Measurements from ENCODE around the gene KRT5. TPM values are rescaled to one million over a fixed set of nuclear protein-coding genes. Genes with fewer than 3 reads are reported as not detected.
"Not testable (repeated sequence)": the region's sequence is repeated elsewhere in the genome, so short reads cannot be mapped to it uniquely, and the experiment has no call there.

KRT5 gene
- total RNA-seq, 1 experiment from 2014 or later = 0.67 TPM

DNA sequence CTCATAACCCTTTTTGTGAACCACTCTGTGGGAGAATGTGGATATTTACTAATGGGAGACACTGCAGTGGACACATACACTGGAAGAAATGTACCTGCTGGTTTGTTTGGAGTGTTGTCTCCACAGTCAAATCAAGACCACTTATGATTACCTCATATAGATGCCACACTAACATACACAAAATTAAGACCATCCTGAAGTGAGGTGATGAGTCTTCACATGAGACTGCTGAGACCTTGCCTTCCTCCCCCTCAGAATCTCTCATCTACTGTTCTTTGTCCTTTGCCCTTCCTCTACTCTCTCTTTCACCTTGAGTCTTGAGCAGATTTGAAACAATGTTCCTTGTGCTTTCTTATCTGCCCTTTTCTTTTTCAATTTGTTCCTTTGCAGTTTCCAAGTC is 31.5 kb downstream of the KRT5 start:
- CTCF ChIA-PET = no interaction called here
- no peak overlapping the region for H3K27ac ChIP-seq (ENCODE audit: low read depth, low read length, poor library complexity, severe bottlenecking)
- H3K9me3 ChIP-seq (ENCODE audit: low read depth, low read length, poor library complexity, severe bottlenecking) = peaks cover 12% of the 10 kb centered on the region
- POLR2A ChIA-PET (ENCODE audit: low non-redundant PET) = no interaction called here
- H3K27me3 ChIP-seq (replicated peaks; ENCODE audit: insufficient read depth, low read depth, low read length, poor library complexity) = peaks cover 42% of the 10 kb centered on the region
- BruUV-seq (replicated peaks) = no TSS peak
- TF ChIP-seq, protein P1, sequence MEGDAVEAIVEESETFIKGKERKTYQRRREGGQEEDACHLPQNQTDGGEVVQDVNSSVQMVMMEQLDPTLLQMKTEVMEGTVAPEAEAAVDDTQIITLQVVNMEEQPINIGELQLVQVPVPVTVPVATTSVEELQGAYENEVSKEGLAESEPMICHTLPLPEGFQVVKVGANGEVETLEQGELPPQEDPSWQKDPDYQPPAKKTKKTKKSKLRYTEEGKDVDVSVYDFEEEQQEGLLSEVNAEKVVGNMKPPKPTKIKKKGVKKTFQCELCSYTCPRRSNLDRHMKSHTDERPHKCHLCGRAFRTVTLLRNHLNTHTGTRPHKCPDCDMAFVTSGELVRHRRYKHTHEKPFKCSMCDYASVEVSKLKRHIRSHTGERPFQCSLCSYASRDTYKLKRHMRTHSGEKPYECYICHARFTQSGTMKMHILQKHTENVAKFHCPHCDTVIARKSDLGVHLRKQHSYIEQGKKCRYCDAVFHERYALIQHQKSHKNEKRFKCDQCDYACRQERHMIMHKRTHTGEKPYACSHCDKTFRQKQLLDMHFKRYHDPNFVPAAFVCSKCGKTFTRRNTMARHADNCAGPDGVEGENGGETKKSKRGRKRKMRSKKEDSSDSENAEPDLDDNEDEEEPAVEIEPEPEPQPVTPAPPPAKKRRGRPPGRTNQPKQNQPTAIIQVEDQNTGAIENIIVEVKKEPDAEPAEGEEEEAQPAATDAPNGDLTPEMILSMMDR (conservative IDR thresholded peaks at IDR 0.05; ENCODE audit: low read depth, low read length) = no peak
- no peak for TF ChIP-seq EZH2 (IDR thresholded peaks at IDR 0.05; ENCODE audit: borderline replicate concordance, low read depth, low read length, poor library complexity, severe bottlenecking)
- no peak for DNase-seq (ENCODE audit: low spot score)
- no peak overlapping the region for H3K4me3 ChIP-seq (ENCODE audit: low read depth, low read length, poor library complexity, severe bottlenecking)
- no peaks in the 10 kb centered on the region for H3K4me1 ChIP-seq (ENCODE audit: insufficient read depth, low read length, poor library complexity, severe bottlenecking)
- intact Hi-C loops (cut with micrococcal nuclease; ENCODE audit: unreplicated experiment) = no loop called here
- H3K36me3 ChIP-seq (ENCODE audit: insufficient read depth, low read length, poor library complexity, severe bottlenecking) = no peaks in the 10 kb centered on the region

DNA sequence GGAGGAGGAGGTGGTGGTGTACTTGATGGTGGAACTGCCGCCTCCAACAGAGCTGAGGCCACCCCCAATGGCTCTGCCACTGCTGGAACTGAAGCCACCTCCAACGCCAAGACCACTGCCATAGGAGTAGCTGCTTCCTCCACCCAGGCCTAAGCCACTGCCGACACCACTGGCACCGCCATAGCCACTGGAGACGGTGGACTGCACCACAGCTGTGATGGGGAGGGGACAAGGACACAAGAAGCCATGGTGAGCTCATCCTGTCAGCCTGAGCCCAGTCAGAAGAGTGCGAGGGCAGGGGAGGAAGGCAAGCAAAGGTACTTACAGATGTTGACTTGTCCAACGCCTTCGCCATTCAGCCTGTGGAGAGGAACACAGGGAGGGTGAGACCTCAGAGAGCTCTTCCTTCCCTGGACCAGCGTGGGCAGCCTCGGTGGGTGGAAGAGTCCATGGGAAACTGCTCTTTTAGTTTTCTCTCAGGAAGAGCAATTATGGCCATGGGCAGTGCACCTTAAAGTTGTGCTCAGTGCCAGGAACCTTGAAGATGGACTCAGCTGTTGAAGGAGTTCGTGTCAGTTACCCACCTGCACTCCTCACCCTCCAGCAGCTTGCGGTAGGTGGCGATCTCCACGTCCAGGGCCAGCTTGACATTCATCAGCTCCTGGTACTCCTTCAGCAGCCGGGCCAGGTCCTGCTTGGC is 32.3 kb downstream of the KRT5 start:
- intact Hi-C loops (cut with micrococcal nuclease; ENCODE audit: unreplicated experiment); H3K4me3 ChIP-seq (ENCODE audit: low read depth, low read length, poor library complexity, severe bottlenecking); H3K36me3 ChIP-seq (ENCODE audit: insufficient read depth, low read length, poor library complexity, severe bottlenecking); BruUV-seq (replicated peaks); POLR2A ChIA-PET (ENCODE audit: low non-redundant PET); DNase-seq (ENCODE audit: low spot score); H3K27ac ChIP-seq (ENCODE audit: low read depth, low read length, poor library complexity, severe bottlenecking); H3K4me1 ChIP-seq (ENCODE audit: insufficient read depth, low read length, poor library complexity, severe bottlenecking); CTCF ChIA-PET: not testable (repeated sequence)
- peaks cover 12% of the 10 kb centered on the region for H3K9me3 ChIP-seq (ENCODE audit: low read depth, low read length, poor library complexity, severe bottlenecking)
- H3K27me3 ChIP-seq (replicated peaks; ENCODE audit: insufficient read depth, low read depth, low read length, poor library complexity) = peaks cover 47% of the 10 kb centered on the region

DNA sequence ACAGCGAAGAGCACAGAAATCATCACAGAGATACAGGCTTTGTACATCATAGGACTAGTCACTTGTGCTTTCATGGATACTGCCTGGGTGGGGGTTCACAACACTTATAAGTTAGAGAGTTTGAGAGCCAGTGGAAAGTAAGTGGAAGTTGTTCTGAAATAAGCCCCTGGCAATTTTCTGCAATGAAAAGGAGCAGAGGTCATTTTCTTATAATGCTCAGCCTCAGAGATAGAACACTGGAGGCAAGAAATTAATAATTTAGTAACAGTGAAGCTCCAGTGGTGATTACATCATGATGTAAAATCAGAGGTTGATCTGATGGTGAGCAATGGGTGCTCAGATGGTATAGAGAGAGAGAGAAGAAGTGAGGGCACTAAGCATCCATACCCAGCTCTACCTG is 33.0 kb downstream of the KRT5 start:
- CTCF ChIA-PET = no interaction called here
- POLR2A ChIA-PET (ENCODE audit: low non-redundant PET) = no interaction called here
- no TSS peak for BruUV-seq (replicated peaks)

DNA sequence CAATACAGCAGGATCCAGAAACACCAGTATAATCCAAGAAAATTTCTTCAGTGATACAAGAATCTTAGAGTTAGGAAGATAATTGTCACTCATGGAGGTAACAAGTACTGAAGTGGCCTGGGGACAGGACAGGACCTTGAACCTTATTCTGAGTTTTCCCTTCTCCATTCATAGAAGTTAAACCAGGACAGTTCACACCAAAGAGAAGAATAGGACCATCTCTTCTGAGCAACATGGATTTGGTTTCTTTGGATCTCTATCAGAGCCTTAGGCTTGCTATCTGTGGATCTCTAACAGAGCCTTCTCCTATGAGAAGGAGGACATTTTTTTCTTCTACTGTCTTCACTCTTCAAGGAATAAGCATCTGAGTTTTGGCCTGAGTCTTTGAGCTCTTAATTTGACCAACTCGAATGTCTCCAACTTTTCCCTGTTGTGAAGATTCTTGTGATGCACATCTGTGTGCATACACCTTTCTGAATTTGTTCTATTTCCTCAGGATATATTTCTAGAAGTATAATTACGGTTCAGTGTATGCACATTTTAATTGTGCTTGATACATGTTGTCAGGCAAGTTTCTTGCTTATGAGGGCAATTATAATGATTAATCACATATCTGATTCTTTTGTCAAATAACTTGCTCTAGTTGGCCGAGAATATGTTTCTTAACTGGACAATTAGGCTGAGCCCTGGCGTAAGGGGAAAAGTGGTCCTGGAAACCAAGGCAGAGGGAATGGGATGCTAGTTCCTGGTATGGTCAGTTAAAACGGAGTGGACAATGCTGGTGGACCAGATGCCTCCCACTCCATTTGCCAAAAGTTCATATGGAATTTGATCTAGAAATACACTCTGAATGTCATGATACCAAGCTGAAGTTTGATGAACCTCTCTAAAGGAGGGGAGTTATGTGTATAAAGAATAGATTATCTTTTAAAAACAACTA is 33.8 kb downstream of the KRT5 start:
- H3K27me3 ChIP-seq (replicated peaks; ENCODE audit: insufficient read depth, low read depth, low read length, poor library complexity) = peaks cover 45% of the 10 kb centered on the region
- TF ChIP-seq, protein P1 (conservative IDR thresholded peaks at IDR 0.05; ENCODE audit: low read depth, low read length) = no peak
- TF ChIP-seq EZH2 (IDR thresholded peaks at IDR 0.05; ENCODE audit: borderline replicate concordance, low read depth, low read length, poor library complexity, severe bottlenecking) = no peak
- no peak overlapping the region for H3K27ac ChIP-seq (ENCODE audit: low read depth, low read length, poor library complexity, severe bottlenecking)
- POLR2A ChIA-PET (ENCODE audit: low non-redundant PET) = no interaction called here
- BruUV-seq (replicated peaks) = no TSS peak
- no peak for DNase-seq (ENCODE audit: low spot score)
- CTCF ChIA-PET = no interaction called here
- peaks cover 12% of the 10 kb centered on the region for H3K9me3 ChIP-seq (ENCODE audit: low read depth, low read length, poor library complexity, severe bottlenecking)
- H3K36me3 ChIP-seq (ENCODE audit: insufficient read depth, low read length, poor library complexity, severe bottlenecking) = no peaks in the 10 kb centered on the region
- intact Hi-C loops (cut with micrococcal nuclease; ENCODE audit: unreplicated experiment) = no loop called here
- H3K4me3 ChIP-seq (ENCODE audit: low read depth, low read length, poor library complexity, severe bottlenecking) = no peak overlapping the region
- H3K4me1 ChIP-seq (ENCODE audit: insufficient read depth, low read length, poor library complexity, severe bottlenecking) = no peaks in the 10 kb centered on the region

More for the DNA sequence above, 33.0 kb downstream of the KRT5 start:
- peaks cover 48% of the 10 kb centered on the region for H3K27me3 ChIP-seq (replicated peaks; ENCODE audit: insufficient read depth, low read depth, low read length, poor library complexity)
- H3K36me3 ChIP-seq (ENCODE audit: insufficient read depth, low read length, poor library complexity, severe bottlenecking) = no peaks in the 10 kb centered on the region
- H3K27ac ChIP-seq (ENCODE audit: low read depth, low read length, poor library complexity, severe bottlenecking) = no peak overlapping the region
- H3K9me3 ChIP-seq (ENCODE audit: low read depth, low read length, poor library complexity, severe bottlenecking) = peaks cover 12% of the 10 kb centered on the region
- DNase-seq (ENCODE audit: low spot score) = no peak
- no peak for TF ChIP-seq EZH2 (IDR thresholded peaks at IDR 0.05; ENCODE audit: borderline replicate concordance, low read depth, low read length, poor library complexity, severe bottlenecking)
- intact Hi-C loops (cut with micrococcal nuclease; ENCODE audit: unreplicated experiment) = no loop called here
- H3K4me1 ChIP-seq (ENCODE audit: insufficient read depth, low read length, poor library complexity, severe bottlenecking) = no peaks in the 10 kb centered on the region
- no peak overlapping the region for H3K4me3 ChIP-seq (ENCODE audit: low read depth, low read length, poor library complexity, severe bottlenecking)

Measured in A673 (cell line).